Stimulated activated CD8-positive, alpha-beta memory T cell treated with anti-CD3 and anti-CD28 coated beads, Interleukin-7, amount 100 ng/mL, for 24 hours (primary cell): Measurements from ENCODE around the gene ADAD2.

Source experiments
- DNase-seq: peaks from one replicate; pipeline ENCODE4 v3.0.0-alpha.2; 2020; ENCODE audit warnings: low read depth

Gene ADAD2

DNA sequence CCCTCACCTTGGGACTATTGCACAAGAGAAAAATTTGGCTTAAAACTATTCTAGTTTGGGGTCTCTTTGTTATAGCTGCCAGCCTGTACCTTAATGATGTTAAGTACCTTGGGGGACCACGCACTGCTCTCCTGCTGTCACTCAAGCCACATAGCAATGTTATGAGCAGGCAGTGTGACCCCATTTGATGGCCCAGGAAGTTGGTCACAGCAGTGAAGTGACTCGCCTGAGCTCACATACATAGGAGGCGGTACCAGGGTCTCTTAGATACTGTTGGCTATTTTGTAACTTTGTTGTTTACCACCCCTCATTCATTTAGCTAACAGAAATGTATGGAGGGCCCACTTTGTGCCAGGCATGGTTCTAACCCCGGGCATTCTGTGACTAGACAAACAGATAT lies 32.5 kb downstream of the ADAD2 start:
- DNase-seq, result no peak

GRCh38 chr16:84224554-84224953 lies 33.6 kb downstream of the ADAD2 start:
- no peak for DNase-seq

- DNase-seq, result no peak
Observed at GRCh38 chr16:84225126-84225525, 34.2 kb downstream of the ADAD2 start.

- DNase-seq, result no peak
Observed at GRCh38 chr16:84225571-84225970, 34.6 kb downstream of the ADAD2 start.

GRCh38 chr16:84226026-84226425 lies 35.1 kb downstream of the ADAD2 start:
- no peak for DNase-seq

DNA sequence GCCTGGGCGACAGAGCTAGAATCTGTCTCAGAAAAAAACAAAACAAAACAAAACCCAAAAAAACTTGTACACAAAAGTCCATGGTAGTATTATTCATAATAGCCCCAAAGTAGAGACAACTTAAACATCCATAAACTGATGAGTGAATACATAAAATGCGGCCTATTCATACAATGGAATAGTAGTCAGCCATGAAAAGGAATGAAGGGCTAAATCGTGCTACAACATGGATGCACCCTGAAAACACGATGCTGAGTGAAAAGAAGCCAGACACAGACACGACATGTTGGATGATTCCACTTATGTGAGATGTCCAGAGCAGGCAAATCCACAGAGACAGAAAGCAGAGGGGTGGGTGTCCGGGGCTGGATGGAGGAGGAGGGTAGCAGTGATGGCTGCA lies 36.6 kb downstream of the ADAD2 start:
- no peak for DNase-seq

- no peak for DNase-seq
Observed at GRCh38 chr16:84228256-84228838, 37.4 kb downstream of the ADAD2 start.

DNA sequence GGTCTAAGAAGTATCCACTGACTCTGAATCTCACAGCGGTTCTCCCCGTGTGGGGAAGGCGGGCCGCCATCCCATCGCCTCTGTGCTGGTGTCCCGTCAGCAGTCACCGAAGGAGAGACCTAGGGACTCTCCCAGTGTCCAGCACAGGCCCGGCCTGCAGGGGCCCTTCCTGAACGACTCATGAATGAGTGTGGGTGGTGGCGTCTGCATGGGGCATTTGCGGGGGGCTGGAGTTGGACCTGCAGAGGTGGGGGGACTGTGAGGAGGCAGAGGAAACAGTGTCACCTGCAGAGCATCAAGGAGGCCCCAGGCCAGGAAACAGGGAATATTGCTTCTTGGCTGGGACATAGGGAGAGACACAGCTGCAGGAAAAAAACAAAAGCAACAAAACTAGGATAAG lies 38.5 kb downstream of the ADAD2 start:
- no peak for DNase-seq

DNA sequence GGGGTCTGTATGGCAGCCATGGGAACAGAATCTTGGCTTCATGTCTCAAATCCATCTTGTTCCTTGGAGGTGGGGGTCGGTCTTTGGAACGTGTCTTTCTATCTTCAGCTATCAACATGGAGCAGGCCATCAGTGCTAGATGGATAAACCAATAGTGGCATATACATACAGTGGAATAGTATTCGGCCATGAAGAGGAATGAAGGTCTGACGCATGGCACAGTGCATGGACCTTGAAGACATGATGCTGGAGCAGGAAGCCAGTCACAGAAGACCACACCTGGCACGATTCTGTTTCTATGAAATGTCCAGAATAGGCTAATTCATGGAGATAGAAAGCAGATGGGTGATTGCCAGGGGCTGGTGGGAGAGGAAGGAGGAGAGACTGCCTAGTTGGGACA lies 41.1 kb downstream of the ADAD2 start:
- no peak for DNase-seq

DNA sequence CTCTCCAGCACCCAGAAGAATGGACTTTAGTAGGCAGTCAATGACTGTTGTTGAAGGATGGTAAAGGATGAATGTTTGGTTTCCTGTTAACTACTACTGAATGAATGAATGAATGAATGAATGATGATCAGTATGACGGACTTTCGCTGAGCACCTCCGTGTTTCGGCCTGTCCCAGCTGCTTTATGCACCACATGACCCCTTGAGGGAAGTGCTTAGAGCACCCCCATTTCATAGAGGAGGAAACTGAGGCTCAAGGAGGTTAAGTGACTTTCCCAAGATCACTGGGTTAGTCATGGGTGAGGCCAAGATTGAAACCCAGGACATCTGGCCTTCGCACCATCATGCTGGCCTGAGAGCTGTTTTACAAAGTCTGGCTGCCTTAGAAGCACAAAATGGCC lies 42.0 kb downstream of the ADAD2 start:
- no peak for DNase-seq

DNA sequence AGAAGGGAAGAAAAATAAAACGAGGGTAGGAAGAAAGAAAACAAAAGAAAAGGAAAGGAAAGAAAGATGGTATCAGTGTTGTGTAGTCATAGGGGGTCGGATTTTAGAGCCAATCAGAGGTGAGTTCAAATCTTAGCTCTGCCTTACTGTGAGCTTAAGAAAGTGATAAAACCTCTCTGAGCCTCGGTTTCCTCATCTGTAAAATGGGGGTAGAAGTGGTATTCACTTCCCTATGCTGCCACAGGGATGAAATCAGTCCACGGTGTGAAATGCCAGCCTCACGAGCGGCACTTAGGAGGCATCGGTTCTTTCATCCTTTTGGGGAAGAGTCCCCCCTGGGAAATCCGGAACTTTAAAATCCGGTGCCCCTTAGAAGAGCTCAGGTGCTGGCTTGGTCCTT lies 42.8 kb downstream of the ADAD2 start:
- DNase-seq, result no peak

GRCh38 chr16:84234321-84235241 lies 43.6 kb downstream of the ADAD2 start:
- DNase-seq, result no peak

DNA sequence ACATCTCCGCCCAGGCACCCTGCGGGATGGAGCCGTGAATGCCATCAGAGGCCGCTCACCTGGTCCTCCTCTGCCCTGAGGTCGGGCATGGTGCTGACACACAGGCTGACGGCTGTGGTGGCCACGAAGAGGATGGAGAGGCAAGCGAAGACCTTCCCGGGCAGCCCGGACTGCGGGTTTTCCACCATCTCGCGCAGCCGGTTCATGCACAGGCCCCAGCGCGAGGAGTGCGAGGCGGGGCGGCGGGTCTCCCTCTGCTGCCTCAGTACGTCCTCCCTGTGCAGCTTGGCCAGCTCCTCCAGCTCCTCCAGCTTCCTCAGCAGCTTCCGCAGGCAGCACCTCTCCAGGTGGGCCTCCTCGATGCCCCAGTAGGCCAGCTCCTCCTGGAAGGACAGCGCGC lies 45.7 kb downstream of the ADAD2 start:
- no peak for DNase-seq

- no peak for DNase-seq
Observed at GRCh38 chr16:84237994-84238750, 47.2 kb downstream of the ADAD2 start.

DNA sequence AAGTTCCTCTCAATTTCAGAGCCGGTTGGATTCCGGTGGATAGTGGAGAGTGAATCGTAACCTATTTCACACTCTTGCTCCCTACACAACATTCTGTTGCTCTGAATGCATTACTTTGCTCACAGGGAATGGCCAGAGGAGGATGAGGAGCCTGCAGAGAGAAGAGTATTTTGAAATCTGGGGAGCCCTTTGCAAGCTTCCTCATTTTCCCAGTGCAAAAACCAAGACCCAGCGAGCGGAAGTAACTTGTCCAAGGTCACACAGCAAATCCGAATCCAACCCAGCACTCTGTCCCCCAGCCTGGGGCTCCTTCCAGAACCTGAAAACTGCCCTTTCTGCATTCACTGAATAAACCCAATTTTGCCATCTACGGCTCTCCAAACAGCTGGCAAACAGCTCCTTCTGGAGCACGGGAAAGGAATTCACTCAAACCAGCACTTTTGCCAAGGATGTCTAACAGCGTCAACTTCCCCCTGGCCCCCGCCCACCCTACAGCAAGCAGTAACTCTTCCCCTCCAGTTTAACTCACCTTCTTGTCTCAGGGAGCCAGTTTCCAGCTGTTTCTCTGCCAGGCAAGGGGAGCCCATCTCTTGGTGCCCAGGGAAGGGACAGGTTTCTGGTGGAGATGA lies 48.3 kb downstream of the ADAD2 start:
- no peak for DNase-seq

- DNase-seq, result no peak
Observed at GRCh38 chr16:84239909-84240308, 49.0 kb downstream of the ADAD2 start, which contains the start of gene KCNG4. TSS of gene KCNG4 (minus strand) at chr16:84240012. CDS start at chr16:84237485, 2,527 bp downstream.

DNA sequence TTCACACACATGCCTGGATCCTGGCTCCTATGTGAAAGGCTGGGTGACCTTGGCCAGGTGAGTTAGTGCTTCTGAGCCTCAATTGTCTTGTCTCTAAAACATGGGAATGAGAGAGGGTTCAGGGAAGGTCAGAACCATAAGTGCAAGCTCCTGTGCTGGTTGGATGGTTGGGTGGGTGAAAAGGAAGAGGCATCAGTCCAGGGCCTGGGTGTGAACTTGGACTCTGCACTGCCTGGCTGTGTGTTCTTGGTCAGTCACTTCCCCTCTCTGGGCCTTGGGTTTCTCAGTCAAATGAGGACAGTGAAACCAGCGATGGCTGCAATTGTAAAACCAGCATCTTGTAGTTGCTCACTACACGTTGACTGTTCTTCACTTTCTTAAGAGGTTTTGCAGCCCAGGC lies 49.5 kb downstream of the ADAD2 start:
- DNase-seq, result no peak

- DNase-seq, result no peak
Observed at GRCh38 chr16:84241778-84242177, 50.8 kb downstream of the ADAD2 start.

DNA sequence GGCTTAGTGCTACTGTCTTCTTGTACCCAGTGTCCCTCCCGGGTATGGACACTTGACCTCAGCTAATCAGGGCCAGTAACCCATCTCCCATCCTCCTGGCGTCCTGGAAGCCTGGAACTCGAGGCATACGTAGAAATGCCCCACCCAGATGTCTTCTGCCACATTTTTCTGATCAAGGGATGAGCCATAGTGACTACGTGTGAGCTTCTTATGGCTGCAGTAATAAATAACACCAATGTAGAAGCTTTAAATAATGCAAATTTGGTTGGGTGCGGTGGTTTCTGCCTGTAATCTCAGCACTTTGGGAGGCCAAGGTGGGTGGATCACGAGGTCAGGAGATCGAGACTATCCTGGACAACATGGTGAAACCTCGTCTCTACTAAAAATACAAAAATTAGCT lies 51.9 kb downstream of the ADAD2 start:
- DNase-seq, result no peak

GRCh38 chr16:84243732-84244131 lies 52.8 kb downstream of the ADAD2 start:
- no peak for DNase-seq

GRCh38 chr16:84244728-84245127 lies 53.8 kb downstream of the ADAD2 start:
- DNase-seq, result no peak

DNA sequence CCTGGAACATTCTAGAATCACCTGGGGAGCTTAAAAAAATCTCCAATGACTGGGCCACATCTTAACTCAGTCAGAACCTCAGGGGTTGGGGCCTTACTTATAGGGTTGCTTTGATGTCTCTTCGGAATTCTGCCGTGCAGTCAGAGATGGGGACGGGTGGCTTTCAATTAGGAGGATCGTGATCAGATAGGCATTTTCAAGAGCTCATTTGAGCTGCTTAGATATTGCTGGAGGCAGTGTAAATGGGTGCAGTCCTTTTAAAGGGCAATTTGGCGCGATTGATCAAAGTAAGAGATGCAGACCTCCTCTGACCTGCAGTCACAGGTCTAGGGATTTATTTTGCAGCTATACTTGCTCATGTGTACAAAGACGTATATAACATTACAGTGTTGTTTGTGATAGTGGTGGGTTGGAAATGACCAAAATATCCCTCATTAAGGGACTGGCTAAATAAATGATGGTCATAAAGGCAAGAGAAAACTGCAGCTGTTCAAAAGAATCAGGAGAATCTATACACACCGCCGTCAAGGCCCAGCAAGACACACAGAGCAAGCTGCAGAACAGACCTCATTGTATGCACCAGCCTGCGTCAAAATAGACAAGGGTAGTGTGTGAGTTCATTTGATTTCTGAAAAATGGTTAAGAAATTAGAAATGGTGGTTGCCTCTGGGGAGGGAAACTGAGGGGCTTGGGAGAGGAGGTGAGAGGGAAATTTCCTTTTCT lies 55.2 kb downstream of the ADAD2 start:
- DNase-seq, result no peak
